Esophagus squamous epithelium (tissue), 5 donors: Measurements from ENCODE around the gene LIPT1. TPM values are rescaled to one million over a fixed set of nuclear protein-coding genes. Genes with fewer than 3 reads are reported as not detected.
"Not testable (repeated sequence)": the region's sequence is repeated elsewhere in the genome, so short reads cannot be mapped to it uniquely, and the experiment has no call there.

Experiments used
- DNase-seq: peaks from one replicate; lab custom pipeline; 2025; lab: John Stamatoyannopoulos, UW
- H3K27ac ChIP-seq, 4 donors: fragments of 200-600 bp; sonication (generic); one replicate each; pipeline ENCODE4 v1.5.1; 2016 to 2019; ENCODE audit warnings: mild to moderate bottlenecking in 1 of 4
- H3K27me3 ChIP-seq, 4 donors: fragments of 200-600 bp; sonication (generic); 1 replicate in 3 of 4; 2 replicates in 1 of 4; pipeline versions ENCODE4 v1.5.1 to v1.6.0; 2017 to 2021; ENCODE audit warnings: antibody characterized with exemption in 1 of 4
- H3K36me3 ChIP-seq, 3 donors: fragments of 200-600 bp; sonication (generic); one replicate each; pipeline ENCODE4 v1.5.1; 2016 to 2019
- H3K4me1 ChIP-seq, 3 donors: fragments of 200-600 bp; sonication (generic); one replicate each; pipeline ENCODE4 v1.5.1; 2017 to 2019
- H3K4me3 ChIP-seq, 4 donors: fragments of 200-600 bp; sonication (generic); 1 replicate in 3 of 4; 2 replicates in 1 of 4; pipeline ENCODE4 v1.5.1; 2016 to 2019; ENCODE audit warnings: mild to moderate bottlenecking in 2 of 4, moderate library complexity in 1 of 4
- H3K9me3 ChIP-seq, 3 donors: fragments of 200-600 bp; sonication (generic); one replicate each; pipeline ENCODE4 v1.5.1; 2016 to 2019
- POLR2A ChIP-seq, 4 donors: fragments of 450-650 bp; IDR thresholded peaks; one replicate each; pipeline ENCODE4 v1.6.1; 2017; ENCODE audit warnings: antibody characterized with exemption in 4 of 4, mild to moderate bottlenecking in 4 of 4, moderate library complexity in 3 of 4
- WGBS, 2 donors: methylation state at CpG; one replicate each; pipeline ENCODE4 v1.1.5; 2018; 5-methylcytosine and 5-hydroxymethylcytosine counted together
- intact Hi-C: fragments of 100-400 bp; cut with DNase I; formaldehyde crosslinking; loops from one replicate; pipeline ENCODE4 v1.15.0; 2022
- total RNA-seq, 4 donors: library from RNA; depleted of rRNA; stranded (reverse); fragments of >200 nt; gene quantifications; one replicate each; pipeline ENCODE4 v1.1.0, GENCODE V29; 2016
- TF ChIP-seq, protein P1 (sequence below), 6 experiments: fragments of 450-650 bp in 4 of 6; fragments of 200-600 bp in 2 of 6; sonication (generic) in 2 of 6; IDR thresholded peaks; one replicate each; pipeline ENCODE4 v1.5.1; 2016 to 2019; ENCODE audit warnings: antibody characterized with exemption in 6 of 6, mild to moderate bottlenecking in 4 of 6, moderate library complexity in 4 of 6
- donor health status: DM: yes; HTN: yes; CAD: no.

LIPT1 gene
- total RNA-seq, 4 donors from 2014 or later = 2.5 to 6.9 (median 4.4) TPM

DNA sequence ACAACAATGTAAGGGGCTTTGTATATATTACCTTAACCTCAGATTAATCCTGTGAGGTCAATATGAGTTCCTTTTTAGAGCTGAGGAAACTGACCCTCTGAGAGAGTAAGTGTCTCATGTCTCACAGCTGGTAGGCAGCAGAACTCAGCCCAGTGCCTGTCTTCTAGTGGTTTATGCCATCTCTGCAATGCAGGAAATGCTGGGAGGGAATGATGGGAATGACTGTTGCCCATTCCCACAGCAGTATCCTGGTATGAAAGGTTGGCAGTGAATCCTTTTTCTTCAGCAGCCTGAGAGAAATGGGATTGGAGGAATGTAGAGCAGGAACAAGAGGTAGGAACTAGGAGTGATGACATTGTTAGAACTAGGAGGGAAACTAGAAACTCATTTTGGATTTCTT lies 32.2 kb downstream of the LIPT1 start:
- Histone ChIP-seq H3K9me3 (no peaks in the 10 kb centered on the region), H3K36me3 (peaks cover 0 to 59% (median 9%) of the 10 kb centered on the region in 3 donors), H3K27ac (no peak overlapping the region), H3K4me3 (no peak overlapping the region), H3K4me1 (peaks cover 0 to 25% (median 6%) of the 10 kb centered on the region in 3 donors), H3K27me3 (no peaks in the 10 kb centered on the region)
- intact Hi-C loops = loop anchor here (10.0 kb wide), 1 partner anchor 148 kb away; the partner anchor contains the start of genes EIF5B and TXNDC9
- no peak for DNase-seq
- TF ChIP-seq, protein P1, sequence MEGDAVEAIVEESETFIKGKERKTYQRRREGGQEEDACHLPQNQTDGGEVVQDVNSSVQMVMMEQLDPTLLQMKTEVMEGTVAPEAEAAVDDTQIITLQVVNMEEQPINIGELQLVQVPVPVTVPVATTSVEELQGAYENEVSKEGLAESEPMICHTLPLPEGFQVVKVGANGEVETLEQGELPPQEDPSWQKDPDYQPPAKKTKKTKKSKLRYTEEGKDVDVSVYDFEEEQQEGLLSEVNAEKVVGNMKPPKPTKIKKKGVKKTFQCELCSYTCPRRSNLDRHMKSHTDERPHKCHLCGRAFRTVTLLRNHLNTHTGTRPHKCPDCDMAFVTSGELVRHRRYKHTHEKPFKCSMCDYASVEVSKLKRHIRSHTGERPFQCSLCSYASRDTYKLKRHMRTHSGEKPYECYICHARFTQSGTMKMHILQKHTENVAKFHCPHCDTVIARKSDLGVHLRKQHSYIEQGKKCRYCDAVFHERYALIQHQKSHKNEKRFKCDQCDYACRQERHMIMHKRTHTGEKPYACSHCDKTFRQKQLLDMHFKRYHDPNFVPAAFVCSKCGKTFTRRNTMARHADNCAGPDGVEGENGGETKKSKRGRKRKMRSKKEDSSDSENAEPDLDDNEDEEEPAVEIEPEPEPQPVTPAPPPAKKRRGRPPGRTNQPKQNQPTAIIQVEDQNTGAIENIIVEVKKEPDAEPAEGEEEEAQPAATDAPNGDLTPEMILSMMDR (IDR thresholded peaks at IDR 0.05) = no peak
- no peak for TF ChIP-seq POLR2A (IDR thresholded peaks at IDR 0.05)

DNA sequence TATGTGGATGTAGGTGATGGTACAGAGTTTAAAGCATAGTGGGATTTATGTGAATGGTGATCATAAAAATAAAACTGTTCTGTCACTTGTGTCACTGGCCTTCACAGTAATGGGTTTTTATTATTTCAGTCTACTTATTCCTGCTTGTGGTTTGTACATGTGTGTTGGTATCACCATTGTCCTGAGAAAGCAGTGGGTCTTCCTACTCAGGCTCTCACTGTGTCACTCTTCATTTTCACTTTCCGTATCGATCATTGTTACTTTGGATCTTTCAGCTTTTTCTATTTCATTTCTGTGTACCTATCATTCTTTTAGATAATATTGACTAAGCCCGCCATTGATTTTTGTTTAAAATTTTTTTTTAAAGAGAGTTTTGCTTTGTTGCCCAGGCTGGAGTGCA lies 33.6 kb downstream of the LIPT1 start:
- H3K9me3 ChIP-seq = no peaks in the 10 kb centered on the region
- H3K4me1 ChIP-seq = peaks cover 0 to 12% (median 0%) of the 10 kb centered on the region in 3 donors
- no peaks in the 10 kb centered on the region for H3K27me3 ChIP-seq
- 95 to 97% methylated on average over 3 of the region's 3 CpGs for WGBS, 2 donors
- H3K4me3 ChIP-seq = no peak overlapping the region
- TF ChIP-seq, protein P1 (IDR thresholded peaks at IDR 0.05) = no peak
- TF ChIP-seq POLR2A (IDR thresholded peaks at IDR 0.05) = no peak
- H3K27ac ChIP-seq = no peak overlapping the region
- no peak for DNase-seq
- intact Hi-C loops = loop anchor here (10.0 kb wide), 1 partner anchor 146 kb away; the partner anchor contains the start of genes EIF5B and TXNDC9
- H3K36me3 ChIP-seq = peaks cover 0 to 72% (median 9%) of the 10 kb centered on the region in 3 donors

DNA sequence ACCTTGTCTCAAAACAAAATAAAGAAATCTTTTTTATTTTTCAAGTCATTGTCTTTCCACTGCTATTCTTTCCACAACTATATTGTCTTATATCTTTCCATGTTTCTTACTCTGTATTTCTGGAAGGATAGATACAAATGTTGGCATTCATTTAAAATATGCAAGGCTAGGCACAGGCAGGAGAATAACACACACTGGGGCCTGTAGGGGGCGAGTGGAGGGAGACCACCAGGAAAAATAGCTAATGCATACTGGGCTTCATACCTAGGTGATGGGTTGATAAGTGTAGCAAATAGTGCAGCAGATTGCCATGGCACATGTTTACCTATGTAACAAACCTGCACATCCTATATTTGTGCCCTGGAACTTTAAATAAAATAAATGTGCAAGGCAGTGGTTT lies 35.8 kb downstream of the LIPT1 start:
- H3K27ac ChIP-seq = no peak overlapping the region
- H3K9me3 ChIP-seq = no peaks in the 10 kb centered on the region
- no peak overlapping the region for H3K4me3 ChIP-seq
- DNase-seq = no peak
- H3K27me3 ChIP-seq = no peaks in the 10 kb centered on the region
- TF ChIP-seq, protein P1 (IDR thresholded peaks at IDR 0.05) = no peak
- no peak for TF ChIP-seq POLR2A (IDR thresholded peaks at IDR 0.05)
- H3K36me3 ChIP-seq = peaks cover under 1 to 94% (median 11%) of the 10 kb centered on the region in 3 donors
- 78 to 89% methylated on average over 1 of the region's 1 CpG for WGBS, 2 donors
- H3K4me1 ChIP-seq = no peaks in the 10 kb centered on the region
- intact Hi-C loops = no loop called here

DNA sequence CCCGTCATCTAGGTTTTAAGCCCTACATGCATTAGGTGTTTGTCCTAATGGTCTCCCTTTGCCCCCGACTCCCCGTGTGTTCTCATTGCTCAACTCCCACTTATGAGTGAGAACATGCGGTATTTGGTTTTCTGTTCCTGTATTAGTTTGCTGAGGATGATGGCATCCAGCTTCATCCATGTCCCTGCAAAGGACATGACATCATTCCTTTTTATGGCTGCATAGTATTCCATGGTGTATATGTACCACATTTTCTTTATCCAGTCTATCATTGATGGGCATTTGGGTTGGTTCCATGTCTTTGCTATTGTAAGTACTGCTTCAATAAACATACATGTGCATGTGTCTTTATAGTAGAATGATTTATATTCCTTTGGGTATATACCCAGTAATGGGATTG lies 37.6 kb downstream of the LIPT1 start:
- 98 to 100% methylated on average over 4 of the region's 4 CpGs for WGBS, 2 donors
- H3K4me1 ChIP-seq, H3K4me3 ChIP-seq, DNase-seq, H3K9me3 ChIP-seq, H3K27ac ChIP-seq, H3K27me3 ChIP-seq, intact Hi-C loops: not testable (repeated sequence)
- H3K36me3 ChIP-seq = peaks cover 5 to 100% (median 18%) of the 10 kb centered on the region in 3 donors

DNA sequence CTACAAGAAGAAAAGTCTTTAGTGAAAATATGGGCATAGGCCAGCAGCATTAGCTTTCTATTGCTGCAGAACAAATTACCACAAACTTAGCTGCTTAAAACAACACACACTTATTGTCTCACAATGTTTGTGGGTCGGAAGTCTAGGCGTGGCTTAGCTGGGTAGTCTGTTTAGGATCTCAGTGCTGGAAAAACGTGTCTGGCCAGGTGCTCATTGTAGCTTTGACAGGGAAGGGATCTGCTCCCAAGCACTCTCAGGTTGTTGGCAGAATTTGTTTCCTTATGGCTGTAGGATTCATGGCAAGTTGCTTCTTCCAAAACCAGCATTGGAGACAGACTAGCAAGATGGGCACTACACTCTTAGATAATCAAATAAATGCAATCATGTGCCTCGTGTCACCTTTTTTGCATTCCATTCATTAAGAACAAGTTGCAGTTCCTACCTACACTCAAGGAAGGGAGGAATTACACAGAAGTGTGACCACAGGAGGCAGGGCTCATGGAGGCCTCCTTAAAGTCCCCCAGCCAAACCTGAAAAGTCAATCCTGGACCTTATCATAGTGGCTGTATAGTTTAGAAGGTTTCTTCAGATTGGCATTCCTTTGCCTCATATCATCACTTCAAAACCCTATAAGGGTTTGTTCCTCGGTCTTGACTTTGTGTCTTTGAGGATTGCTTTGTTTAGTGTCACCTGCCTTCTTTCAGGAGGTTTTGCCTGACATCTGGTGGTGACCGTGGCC lies 43.5 kb downstream of the LIPT1 start:
- Histone ChIP-seq H3K27ac (peak overlapping the region in 3 of 4 donors; percentile 40 to 67 (median 63)), H3K27me3 (no peaks in the 10 kb centered on the region), H3K9me3 (no peaks in the 10 kb centered on the region), H3K36me3 (peaks cover 5 to 54% (median 13%) of the 10 kb centered on the region in 3 donors), H3K4me3 (no peak overlapping the region), H3K4me1 (peaks cover 0 to 18% (median 0%) of the 10 kb centered on the region in 3 donors)
- TF ChIP-seq, protein P1 (IDR thresholded peaks at IDR 0.05) = no peak
- TF ChIP-seq POLR2A (IDR thresholded peaks at IDR 0.05) = no peak
- WGBS, 2 donors = 71 to 79% methylated on average over 6 of the region's 6 CpGs
- no peak for DNase-seq
- intact Hi-C loops = no loop called here
